ENCODE measurements around the gene FBXL19. TPM values are rescaled to one million over a fixed set of nuclear protein-coding genes. Genes with fewer than 3 reads are reported as not detected.

Gene FBXL19
- total RNA-seq, 1 experiment from 2014 or later, result 84.3 TPM

DNA sequence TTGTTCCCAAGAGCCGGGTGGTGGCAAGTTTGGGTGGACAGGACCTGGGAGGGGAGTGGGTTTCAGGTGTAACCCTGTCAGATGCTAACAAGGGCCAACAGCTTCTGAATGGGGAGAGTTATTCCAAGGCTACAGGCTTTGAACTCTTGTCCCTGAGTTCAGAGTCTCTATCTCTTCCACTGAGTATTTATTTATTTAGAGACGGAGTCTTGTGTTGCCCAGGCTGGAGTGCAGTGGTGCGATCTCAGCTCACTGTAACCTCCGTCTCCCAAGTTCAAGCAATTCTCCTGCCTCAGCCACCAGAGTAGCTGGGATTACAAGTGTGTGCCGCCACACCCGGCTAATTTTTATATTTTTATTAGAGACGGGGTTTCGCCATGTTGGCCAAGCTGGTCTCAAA, 31.6 kb downstream of the FBXL19 start (continued):
- TF ChIP-seq, protein P1, sequence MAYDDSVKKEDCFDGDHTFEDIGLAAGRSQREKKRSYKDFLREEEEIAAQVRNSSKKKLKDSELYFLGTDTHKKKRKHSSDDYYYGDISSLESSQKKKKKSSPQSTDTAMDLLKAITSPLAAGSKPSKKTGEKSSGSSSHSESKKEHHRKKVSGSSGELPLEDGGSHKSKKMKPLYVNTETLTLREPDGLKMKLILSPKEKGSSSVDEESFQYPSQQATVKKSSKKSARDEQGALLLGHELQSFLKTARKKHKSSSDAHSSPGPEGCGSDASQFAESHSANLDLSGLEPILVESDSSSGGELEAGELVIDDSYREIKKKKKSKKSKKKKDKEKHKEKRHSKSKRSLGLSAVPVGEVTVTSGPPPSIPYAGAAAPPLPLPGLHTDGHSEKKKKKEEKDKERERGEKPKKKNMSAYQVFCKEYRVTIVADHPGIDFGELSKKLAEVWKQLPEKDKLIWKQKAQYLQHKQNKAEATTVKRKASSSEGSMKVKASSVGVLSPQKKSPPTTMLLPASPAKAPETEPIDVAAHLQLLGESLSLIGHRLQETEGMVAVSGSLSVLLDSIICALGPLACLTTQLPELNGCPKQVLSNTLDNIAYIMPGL (CRISPR knock-in tag; IDR thresholded peaks at IDR 0.05), result no peak
- TF ChIP-seq, protein P2, sequence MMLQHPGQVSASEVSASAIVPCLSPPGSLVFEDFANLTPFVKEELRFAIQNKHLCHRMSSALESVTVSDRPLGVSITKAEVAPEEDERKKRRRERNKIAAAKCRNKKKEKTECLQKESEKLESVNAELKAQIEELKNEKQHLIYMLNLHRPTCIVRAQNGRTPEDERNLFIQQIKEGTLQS (CRISPR knock-in tag; conservative IDR thresholded peaks at IDR 0.05), result no peak
- no peak for TF ChIP-seq IRF2 (CRISPR knock-in tag; IDR thresholded peaks at IDR 0.05; ENCODE audit: borderline replicate concordance, low read depth)
- TF ChIP-seq, protein P3, sequence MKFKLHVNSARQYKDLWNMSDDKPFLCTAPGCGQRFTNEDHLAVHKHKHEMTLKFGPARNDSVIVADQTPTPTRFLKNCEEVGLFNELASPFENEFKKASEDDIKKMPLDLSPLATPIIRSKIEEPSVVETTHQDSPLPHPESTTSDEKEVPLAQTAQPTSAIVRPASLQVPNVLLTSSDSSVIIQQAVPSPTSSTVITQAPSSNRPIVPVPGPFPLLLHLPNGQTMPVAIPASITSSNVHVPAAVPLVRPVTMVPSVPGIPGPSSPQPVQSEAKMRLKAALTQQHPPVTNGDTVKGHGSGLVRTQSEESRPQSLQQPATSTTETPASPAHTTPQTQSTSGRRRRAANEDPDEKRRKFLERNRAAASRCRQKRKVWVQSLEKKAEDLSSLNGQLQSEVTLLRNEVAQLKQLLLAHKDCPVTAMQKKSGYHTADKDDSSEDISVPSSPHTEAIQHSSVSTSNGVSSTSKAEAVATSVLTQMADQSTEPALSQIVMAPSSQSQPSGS (CRISPR knock-in tag; IDR thresholded peaks at IDR 0.05; ENCODE audit: borderline replicate concordance, low read depth), result no peak

DNA sequence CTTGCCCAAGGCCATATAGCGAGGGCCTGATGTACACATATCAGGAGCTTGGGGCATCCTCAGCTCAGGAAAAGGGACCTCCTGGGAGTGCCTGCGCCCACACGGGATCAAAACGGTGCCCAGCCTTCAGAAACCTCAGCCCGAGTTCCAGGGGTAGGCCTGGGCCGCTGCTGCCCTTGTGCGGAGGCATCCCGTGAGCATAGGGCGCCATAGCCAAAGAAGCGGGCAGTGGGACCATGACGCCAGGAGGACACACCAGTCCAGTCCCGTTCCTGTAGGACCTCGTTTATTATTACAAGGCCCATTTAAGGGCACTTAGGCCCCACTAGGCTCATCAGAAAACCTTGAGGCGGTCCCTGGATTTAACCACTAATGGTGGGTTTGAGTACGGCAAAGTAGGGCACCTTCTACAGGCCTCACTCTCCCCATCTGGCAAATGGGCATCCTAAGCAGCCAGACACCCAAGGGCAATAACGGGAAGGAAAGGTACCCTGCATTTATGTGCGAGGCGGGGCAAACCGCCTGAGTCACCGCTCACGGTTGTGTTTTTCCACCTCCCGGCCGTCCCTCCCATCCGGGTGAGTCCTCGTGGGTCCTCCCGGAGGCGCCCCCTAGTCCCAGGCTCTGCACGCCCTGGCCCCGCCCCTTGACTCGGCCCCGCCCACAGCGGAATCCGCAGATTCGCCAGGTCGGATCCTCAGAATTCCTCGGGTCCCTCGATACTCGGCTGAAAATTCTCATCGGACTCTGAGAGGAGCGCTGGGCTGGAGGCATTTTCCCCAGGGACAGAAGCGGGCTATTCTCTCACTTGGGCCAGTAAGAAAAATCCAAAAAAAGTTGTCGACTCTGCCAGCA, 33.5 kb downstream of the FBXL19 start:
- ATAC-seq, result peak; percentile 57
- peak; percentile 86 for DNase-seq (ENCODE audit: low spot score)
- Mint-ChIP-seq H3K9me3 (no peaks in the 10 kb centered on the region), H3K27ac (peak overlapping the region; percentile 100), H3K4me1 (peaks cover 12% of the 10 kb centered on the region), H3K4me3 (peak overlapping the region; percentile 95), H3K36me3 (peaks cover 33% of the 10 kb centered on the region), H3K27me3 (ENCODE audit: low read depth) (peaks cover 3% of the 10 kb centered on the region; the same call in 1 of the 2 replicates)
- POLR2A ChIA-PET, result interaction anchor here (0.5 to 0.7 kb wide), 2 partner anchors 29 to 150 kb away, joined by 3 read pairs; partner anchors contain the start of gene HSD3B7
- CTCF ChIA-PET, result interaction anchor here (0.7 to 1.3 kb wide), 2 partner anchors 15 to 28 kb away, joined by 4 read pairs; no protein-coding TSS in a partner anchor
- TF ChIP-seq MLX (CRISPR knock-in tag; IDR thresholded peaks at IDR 0.05) (no peak), FOXJ3 (CRISPR knock-in tag; IDR thresholded peaks at IDR 0.05; ENCODE audit: borderline replicate concordance) (no peak), NR1H2 (CRISPR knock-in tag; IDR thresholded peaks at IDR 0.05) (no peak), ARID4B (CRISPR knock-in tag; IDR thresholded peaks at IDR 0.05; ENCODE audit: borderline replicate concordance) (no peak), ERG (CRISPR knock-in tag; IDR thresholded peaks at IDR 0.05) (0 out of 2 replicates have a peak, but pooled peaks have one; percentile 73), MXD4 (CRISPR knock-in tag; IDR thresholded peaks at IDR 0.05; ENCODE audit: borderline replicate concordance) (no peak), ESRRA (CRISPR knock-in tag; IDR thresholded peaks at IDR 0.05; ENCODE audit: borderline replicate concordance) (no peak), EMX1 (CRISPR knock-in tag; IDR thresholded peaks at IDR 0.05) (0 out of 2 replicates have a peak, but pooled peaks have one; percentile 32), ZNF263 (CRISPR knock-in tag; IDR thresholded peaks at IDR 0.05; ENCODE audit: low read depth) (no peak), GTF2I (CRISPR knock-in tag; conservative IDR thresholded peaks at IDR 0.05) (peak; percentile 99)
- TF ChIP-seq, protein P4, sequence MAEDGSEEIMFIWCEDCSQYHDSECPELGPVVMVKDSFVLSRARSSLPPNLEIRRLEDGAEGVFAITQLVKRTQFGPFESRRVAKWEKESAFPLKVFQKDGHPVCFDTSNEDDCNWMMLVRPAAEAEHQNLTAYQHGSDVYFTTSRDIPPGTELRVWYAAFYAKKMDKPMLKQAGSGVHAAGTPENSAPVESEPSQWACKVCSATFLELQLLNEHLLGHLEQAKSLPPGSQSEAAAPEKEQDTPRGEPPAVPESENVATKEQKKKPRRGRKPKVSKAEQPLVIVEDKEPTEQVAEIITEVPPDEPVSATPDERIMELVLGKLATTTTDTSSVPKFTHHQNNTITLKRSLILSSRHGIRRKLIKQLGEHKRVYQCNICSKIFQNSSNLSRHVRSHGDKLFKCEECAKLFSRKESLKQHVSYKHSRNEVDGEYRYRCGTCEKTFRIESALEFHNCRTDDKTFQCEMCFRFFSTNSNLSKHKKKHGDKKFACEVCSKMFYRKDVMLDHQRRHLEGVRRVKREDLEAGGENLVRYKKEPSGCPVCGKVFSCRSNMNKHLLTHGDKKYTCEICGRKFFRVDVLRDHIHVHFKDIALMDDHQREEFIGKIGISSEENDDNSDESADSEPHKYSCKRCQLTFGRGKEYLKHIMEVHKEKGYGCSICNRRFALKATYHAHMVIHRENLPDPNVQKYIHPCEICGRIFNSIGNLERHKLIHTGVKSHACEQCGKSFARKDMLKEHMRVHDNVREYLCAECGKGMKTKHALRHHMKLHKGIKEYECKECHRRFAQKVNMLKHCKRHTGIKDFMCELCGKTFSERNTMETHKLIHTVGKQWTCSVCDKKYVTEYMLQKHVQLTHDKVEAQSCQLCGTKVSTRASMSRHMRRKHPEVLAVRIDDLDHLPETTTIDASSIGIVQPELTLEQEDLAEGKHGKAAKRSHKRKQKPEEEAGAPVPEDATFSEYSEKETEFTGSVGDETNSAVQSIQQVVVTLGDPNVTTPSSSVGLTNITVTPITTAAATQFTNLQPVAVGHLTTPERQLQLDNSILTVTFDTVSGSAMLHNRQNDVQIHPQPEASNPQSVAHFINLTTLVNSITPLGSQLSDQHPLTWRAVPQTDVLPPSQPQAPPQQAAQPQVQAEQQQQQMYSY (CRISPR knock-in tag; IDR thresholded peaks at IDR 0.05), result no peak
- TF ChIP-seq, protein P5, sequence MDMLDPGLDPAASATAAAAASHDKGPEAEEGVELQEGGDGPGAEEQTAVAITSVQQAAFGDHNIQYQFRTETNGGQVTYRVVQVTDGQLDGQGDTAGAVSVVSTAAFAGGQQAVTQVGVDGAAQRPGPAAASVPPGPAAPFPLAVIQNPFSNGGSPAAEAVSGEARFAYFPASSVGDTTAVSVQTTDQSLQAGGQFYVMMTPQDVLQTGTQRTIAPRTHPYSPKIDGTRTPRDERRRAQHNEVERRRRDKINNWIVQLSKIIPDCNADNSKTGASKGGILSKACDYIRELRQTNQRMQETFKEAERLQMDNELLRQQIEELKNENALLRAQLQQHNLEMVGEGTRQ (CRISPR knock-in tag; IDR thresholded peaks at IDR 0.05), result no peak
- TF ChIP-seq, protein P3 (CRISPR knock-in tag; IDR thresholded peaks at IDR 0.05; ENCODE audit: borderline replicate concordance, low read depth), result no peak

All from WTC11 (cell line).